AG20443 (cell line): Measurements from ENCODE around the gene NPTXR.

Experiments
- DNase-seq: peaks from one replicate; pipeline ENCODE4 v3.0.0; 2012; ENCODE audit warnings: low spot score, mixed read lengths

NPTXR gene

GRCh38 chr22:38850941-38851849 is 7.4 kb upstream of the NPTXR start:
- DNase-seq, result peak; percentile 75

GRCh38 chr22:38850399-38850798 is 6.6 kb upstream of the NPTXR start:
- no peak for DNase-seq

GRCh38 chr22:38849811-38850210 is 6.0 kb upstream of the NPTXR start:
- DNase-seq, result no peak

DNA sequence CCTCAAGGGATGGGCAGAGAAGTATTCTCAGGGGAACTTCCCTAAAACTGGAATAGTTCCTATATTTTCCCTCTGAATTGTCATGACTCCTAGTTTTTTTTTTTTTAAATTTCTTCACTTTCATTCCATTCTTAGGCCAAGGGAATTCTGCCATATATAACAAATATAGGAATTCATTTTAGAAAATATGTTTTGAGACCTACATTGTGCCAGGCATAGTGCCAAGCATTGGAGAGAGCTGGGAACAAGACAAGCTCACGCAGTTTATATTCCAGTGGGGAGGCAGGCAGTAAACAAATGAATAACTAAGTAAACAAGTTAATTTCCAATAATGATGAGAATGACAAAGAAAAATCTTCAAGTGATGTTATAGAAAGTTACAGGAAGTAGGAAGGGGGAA is 2.6 kb upstream of the NPTXR start:
- no peak for DNase-seq

DNA sequence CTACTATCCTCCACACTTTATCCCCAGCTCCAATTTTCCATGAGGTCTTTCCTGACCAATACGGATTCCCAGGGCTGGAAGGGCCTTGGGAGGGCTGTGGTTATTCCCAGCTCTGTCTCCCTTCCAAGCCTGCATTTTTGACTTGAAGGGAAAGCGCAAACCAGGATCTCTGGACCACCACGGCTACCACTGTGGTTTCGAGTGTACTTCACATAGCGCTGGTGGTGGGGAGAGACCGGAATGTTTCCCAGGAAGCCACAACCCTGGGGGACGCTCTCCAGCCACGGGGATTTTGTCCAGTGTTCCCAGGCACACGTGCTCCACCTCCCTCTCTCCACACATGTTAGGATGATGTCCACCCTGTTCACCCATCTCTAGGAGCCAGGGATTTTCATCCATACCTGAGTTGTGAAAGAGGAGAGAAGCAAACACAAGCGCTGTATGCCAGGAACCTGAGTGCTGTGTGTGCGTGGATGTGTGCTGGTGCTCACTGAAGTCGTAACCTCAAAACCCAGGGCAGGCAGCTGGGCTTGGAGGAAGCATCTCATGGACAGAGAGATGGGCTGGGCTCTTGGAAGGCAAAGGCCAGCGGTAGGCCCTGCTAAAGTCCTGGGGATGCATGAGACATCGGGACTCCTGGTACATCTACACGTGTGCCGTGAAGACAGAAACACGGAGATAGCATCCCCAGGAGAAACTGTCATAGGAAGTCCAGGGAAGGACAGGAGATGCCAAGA is 1.3 kb upstream of the NPTXR start:
- DNase-seq, result peak; percentile 27

DNA sequence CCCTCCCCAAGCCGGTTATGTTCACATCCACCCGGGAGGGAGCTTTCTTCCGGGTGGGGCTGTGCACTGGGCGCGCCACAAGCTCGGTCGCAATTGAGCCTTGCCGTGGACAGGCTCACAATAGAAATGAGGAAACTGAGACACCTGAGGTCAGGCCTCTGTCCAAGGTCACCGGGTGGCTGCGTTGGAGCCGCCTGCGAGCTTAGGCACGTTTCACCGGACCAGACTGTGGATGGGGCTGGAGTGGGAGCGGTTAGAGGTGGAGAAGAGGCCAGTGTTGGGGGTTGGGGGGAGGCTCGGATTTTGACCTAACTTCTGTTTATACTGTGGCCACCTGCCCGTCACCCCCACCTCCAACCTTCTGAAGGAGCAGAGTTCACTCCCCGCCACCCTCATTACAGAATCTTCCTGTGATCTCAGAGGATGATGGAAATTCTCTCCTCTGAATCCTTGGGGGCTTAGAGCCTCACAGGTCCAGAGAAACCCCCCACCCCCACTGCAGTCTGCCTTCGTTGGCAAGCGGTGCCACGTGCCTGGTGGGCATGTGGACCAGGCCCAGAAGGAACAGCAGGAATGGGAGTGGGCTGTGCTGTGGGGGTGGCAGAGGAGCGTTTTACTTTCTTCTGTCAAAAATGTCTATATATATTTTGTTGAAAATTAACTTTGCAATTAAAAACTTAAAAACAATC is 631 bp upstream of the NPTXR start:
- no peak for DNase-seq

DNA sequence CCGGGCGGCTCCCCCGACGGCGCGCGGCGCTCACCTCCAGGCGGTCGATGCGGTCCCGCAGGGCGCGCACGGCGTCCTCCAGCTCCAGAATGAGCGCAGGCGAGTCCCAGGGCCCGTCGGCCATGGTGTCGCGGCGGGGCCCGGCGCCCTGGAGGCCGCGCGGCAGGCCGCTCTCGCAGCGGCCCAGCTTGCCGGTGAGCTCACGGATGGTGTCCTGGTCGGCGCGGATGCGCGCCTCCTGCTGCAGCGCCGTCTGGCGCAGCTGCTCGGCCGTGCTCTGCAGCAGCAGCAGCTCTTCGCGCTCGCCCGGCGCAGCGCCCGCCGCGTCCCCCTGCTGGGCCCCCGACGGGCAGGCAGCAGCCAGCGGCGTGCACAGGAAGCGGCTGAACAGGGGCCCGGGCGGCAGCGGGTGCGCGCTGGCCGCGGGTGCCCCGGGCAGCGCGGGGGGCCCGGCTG is 599 bp downstream of the NPTXR start:
- DNase-seq, result peak; percentile 81

DNA sequence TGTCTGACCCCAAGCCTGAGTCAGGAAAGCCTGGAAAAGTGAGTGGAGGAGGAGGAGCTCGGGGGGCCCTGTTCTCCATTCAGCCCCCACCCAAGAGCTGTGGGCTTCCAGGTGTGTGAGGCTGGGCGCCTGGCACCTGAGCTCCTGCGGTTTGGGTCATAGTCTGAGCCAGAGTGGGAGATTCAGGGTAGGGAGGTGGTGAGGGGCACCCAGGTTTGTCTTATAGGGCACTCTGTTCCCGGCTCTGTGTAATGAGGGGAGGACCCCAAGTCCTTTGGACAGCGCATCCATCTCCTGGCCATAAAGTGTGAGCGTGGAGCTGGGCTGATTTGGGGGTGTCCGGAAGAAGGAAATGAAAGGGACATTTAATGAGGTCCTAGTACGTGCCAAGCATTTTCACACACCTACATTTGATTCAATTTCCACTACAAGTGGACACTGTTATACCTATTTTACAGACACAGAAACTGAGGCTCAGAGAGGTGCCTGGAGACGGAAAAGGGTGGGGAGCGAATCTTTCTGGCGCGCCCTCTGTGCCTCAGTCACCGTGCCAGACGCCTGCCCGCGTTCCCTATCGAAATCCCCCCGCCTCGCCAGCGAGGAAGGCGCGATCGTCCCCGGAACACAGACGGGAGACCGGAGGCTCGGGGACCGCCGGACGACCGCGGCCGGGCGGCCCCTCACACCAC is 1.2 kb downstream of the NPTXR start:
- DNase-seq, result no peak

- no peak for DNase-seq
Observed at GRCh38 chr22:38841635-38842034, 2.2 kb downstream of the NPTXR start.

DNA sequence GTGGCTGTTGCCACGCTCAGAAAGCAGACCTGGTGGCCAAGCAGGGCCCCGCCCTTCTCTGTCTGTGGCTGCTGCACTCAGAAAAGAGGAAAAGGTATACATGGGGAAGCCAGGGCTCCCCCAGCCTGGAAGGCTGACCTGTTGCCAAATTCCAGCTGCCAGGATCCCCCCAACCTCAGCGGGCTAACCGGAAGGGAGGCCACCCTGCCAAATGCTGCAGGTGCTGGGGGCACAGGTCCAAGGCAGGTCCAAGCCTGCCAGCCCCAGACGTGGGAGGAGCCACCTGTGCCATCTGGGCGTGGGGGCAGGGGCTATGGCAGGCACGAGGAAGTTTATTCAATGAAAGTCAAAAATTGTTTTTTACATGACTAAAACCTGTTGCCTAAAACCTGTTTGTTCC is 2.6 kb downstream of the NPTXR start:
- DNase-seq, result no peak

- no peak for DNase-seq
Observed at GRCh38 chr22:38840129-38840528, 3.7 kb downstream of the NPTXR start.

GRCh38 chr22:38839686-38840085 is 4.1 kb downstream of the NPTXR start:
- no peak for DNase-seq

DNA sequence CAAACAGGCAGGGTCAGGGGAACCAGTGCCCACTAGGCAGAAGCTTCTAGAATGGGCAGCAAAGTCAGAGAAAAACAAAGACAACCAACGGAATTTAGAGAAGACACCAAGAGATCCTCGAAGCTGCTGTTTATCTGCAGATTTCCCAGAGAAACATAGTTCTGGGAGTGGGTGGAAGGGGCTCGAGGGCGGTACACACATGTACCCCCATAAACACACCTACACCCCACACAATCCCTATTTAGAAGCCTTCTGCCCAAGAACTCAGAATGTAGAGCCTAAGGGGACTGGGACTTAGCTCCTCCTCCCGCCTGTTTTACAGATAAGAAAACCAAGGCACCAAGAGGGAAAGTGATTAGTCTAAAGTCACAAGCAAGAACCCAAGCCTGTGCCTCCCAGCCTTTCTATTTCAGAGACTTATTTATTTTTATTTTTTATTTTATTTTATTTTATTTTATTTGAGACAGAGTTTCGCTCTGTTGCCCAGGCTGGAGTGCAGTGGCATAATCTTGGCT is 6.4 kb downstream of the NPTXR start:
- no peak for DNase-seq

DNA sequence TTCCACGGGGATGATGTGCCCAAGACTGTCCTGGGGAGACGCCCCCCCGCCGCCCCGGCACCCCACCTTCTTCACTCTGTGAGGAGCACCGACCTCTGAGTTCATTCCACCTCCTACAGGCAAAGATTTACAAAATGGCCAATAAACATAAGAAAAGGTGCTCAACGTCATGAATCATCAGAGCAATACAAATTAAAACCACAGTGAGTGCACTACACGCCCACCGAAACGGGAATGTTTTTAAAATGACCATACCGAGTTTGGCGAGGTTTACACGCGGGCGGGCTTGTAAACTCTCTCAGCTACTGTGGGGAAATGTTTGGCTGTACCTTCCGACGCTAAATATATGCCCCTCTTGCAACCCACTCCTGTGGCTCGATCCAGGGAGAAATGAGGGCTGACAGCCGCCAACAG is 7.9 kb downstream of the NPTXR start:
- no peak for DNase-seq

GRCh38 chr22:38834991-38835390 is 8.8 kb downstream of the NPTXR start:
- DNase-seq, result no peak

- DNase-seq, result no peak
Observed at GRCh38 chr22:38834215-38834953, 9.4 kb downstream of the NPTXR start.

DNA sequence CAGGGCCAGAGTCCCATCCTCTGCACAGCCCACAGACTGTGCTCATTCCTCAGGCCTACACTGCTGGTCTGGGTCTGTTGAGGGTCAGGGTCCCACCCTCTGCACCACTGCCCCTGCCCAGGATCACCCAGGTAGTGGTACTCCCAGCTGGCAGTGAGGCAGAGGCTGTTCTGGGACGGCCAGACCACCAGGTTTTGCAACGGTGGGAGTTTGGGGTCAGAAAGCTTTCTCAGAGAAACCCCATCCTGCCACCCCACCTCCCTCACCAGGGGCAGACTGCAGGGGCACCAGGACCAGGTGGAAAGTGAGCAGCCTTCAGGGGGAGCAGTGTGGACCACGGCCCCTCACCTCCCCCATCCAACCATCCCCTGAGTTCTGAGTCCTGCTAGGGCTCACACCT is 10.8 kb downstream of the NPTXR start:
- no peak for DNase-seq

GRCh38 chr22:38832005-38832978 is 11.5 kb downstream of the NPTXR start:
- no peak for DNase-seq

GRCh38 chr22:38831166-38831945 is 12.5 kb downstream of the NPTXR start:
- DNase-seq, result no peak
